ENCODE results near the gene ACSM6.
"Not testable (repeated sequence)": the region's sequence is repeated elsewhere in the genome, so short reads cannot be mapped to it uniquely, and the experiment has no call there.

Gene ACSM6, protein sequence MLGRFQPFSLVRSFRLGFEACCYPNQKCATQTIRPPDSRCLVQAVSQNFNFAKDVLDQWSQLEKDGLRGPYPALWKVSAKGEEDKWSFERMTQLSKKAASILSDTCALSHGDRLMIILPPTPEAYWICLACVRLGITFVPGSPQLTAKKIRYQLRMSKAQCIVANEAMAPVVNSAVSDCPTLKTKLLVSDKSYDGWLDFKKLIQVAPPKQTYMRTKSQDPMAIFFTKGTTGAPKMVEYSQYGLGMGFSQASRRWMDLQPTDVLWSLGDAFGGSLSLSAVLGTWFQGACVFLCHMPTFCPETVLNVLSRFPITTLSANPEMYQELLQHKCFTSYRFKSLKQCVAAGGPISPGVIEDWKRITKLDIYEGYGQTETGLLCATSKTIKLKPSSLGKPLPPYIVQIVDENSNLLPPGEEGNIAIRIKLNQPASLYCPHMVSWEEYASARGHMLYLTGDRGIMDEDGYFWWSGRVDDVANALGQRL

GRCh38 chr10:95193944-95194343 lies at the start of gene ACSM6:
Gene ACSM6, plus strand, starts transcription at chr10:95194238. Its CDS starts 248 bp downstream, at chr10:95194486.
- no peak for DNase-seq (ENCODE audit: low read depth in 2 of 2)

- DNase-seq (ENCODE audit: low read depth in 2 of 2), result no peak
Measured at GRCh38 chr10:95168694-95169093, 25.3 kb upstream of the ACSM6 start.

GRCh38 chr10:95169522-95169921 lies 24.5 kb upstream of the ACSM6 start:
- DNase-seq (ENCODE audit: low read depth in 2 of 2), result no peak

- no peak for DNase-seq (ENCODE audit: low read depth in 2 of 2)
Measured at GRCh38 chr10:95170790-95171189, 23.2 kb upstream of the ACSM6 start.

- no peak for DNase-seq (ENCODE audit: low read depth in 2 of 2)
Measured at GRCh38 chr10:95171336-95171735, 22.7 kb upstream of the ACSM6 start.

DNA sequence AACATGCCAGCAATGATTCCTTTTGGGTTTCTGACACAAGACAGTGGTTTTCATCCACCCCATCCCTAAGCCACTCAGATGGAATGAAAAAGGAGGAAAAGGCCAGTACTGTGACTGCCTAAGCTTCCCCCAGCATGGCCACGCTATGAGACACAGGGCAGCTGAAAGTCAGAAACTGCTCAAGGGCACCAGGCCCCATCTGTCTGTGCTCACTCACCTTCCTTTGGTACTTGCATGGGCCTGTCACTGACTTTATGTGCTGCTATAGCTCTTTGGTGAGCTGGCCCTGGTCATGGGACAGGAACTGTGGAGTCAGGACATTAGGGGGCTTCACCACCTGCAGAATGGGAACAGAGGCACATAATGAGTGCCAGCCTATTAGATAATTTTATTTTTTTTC lies 21.2 kb upstream of the ACSM6 start:
- no peak for DNase-seq (ENCODE audit: low read depth in 2 of 2)

- DNase-seq (ENCODE audit: low read depth in 2 of 2), result no peak
Measured at GRCh38 chr10:95176101-95176500, 17.9 kb upstream of the ACSM6 start.

DNA sequence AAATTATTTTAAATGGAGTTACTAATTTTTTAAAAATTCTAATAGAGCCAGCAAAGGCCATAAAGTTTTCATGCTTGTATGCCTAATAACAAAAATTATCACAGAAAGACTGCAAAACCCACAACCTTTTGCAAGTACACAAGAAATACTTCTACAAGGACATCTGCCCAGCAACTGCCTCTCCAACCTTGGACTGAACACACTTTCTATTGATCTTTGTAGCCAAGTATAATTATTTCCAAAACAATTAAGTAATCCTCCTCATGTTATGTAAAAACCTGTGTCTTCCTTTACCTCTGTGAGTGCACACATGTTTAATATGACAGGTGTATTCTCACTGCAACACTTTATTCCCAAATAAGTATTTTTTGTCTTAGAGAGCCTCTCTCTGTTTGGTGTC lies 16.6 kb upstream of the ACSM6 start:
- DNase-seq (ENCODE audit: low read depth in 2 of 2), result no peak

GRCh38 chr10:95178266-95178665 lies 15.8 kb upstream of the ACSM6 start:
- no peak for DNase-seq (ENCODE audit: low read depth in 2 of 2)

GRCh38 chr10:95178797-95179196 lies 15.2 kb upstream of the ACSM6 start:
- DNase-seq (ENCODE audit: low read depth in 2 of 2), result no peak

GRCh38 chr10:95181726-95182125 lies 12.3 kb upstream of the ACSM6 start:
- no peak for DNase-seq (ENCODE audit: low read depth in 2 of 2)

DNA sequence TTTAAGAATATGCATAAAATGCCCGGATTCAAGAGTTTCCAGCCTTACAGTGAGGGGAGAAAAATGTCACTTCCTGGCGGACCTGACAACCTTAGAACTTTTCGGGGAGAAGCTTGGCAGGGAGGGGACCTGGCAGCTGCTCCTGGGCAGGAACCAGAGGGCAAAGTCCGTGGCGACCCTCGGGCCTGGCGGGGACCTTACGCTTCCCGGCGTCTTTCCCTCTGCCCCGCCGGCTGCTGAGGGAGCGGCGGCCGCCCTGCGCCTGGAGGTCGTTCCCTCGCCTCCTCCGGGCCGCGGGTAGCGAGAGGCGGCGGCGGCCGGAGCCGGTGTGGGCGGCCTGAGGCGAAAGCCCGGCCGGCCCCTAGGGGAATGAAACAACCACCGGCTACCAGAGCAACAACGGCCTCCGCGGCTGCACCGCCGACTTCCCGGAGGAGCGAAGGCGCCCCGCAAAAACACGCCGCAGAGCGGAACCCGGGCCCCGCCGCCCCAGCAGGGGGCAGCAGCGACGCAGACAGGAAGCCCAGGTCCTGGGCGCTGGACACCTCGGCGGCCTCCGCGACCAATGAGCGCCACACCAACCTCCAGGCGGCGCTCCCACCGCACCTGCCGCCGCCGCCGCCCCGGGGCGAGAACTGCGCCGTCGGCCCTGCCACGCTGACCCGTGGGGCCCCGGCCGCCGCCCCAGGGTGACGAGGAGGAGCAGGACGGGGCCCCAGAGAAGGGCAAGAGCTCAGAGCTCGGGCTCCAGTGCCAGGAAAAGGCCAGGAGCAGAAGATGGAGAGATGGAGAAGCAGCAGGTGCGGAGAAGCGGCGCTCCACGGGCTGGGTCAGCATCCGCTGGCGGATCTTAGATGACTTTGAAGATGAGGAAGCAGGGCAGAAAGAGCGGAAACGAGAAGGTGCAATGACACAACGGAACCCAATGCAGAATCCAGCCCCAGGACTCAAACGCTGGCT lies 10.5 kb upstream of the ACSM6 start:
- peak; percentile 48 to 70 for DNase-seq (ENCODE audit: low read depth in 2 of 2)

GRCh38 chr10:95187617-95188016 lies 6.4 kb upstream of the ACSM6 start:
- no peak for DNase-seq (ENCODE audit: low read depth in 2 of 2)

DNA sequence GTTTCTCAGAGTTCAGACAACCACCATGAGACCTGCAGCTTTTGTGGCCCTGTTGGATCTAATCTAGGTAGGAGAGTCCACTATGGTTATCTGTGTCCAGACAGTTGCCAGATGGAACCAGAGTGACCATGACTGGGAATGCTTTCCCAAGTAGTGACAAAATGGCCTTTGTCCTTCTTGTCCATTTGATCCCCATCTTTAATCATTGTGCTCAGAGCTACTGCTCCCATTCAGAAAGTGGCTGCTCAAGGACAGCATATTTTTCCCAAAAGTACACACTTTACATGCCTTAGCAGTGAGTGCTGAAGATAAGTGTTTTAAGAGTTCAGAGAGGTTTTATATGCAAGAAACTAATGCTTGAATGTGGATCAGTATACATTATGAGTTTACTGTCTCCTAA lies 5.4 kb upstream of the ACSM6 start:
- DNase-seq (ENCODE audit: low read depth in 2 of 2), result no peak

DNA sequence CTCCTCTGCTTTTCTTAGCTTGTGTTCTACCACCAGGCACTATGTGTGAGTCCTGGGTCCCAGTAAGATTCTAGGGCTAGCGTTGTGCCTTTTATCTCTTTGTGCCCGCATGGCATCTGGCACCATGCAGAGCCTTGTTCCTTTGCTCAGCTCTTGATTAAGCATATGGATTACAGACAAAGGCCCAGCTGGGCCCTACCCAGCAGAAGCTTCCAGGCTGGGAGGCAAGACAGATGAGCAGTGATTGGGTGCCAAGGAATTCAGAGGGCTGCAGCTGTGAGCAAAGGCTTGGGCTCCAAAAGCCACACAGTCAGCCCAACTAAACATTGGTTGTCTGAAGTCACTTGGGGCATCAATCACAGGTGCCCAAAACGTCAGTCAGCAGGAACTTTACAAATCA lies 2.0 kb downstream of the ACSM6 start:
- DNase-seq (ENCODE audit: low read depth in 2 of 2), result no peak

DNA sequence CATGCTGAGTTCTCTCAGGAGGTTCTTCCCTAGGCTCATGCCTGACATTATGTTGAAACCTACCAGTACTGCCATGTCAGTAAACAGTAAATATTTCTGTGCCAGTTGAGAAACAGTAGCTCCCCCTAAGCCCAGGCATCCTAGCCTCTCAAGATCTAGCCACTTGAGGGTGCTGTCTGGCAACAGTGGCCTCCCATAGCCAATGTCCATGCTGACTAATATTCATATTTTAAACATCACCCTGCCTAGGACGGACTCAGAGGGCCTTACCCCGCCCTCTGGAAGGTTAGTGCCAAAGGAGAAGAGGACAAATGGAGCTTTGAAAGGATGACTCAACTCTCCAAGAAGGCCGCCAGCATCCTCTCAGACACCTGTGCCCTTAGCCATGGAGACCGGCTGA lies 7.7 kb downstream of the ACSM6 start:
- DNase-seq (ENCODE audit: low read depth in 2 of 2), result no peak

GRCh38 chr10:95202865-95203264 lies 8.8 kb downstream of the ACSM6 start:
- not testable (repeated sequence) for DNase-seq (ENCODE audit: low read depth in 2 of 2)

DNA sequence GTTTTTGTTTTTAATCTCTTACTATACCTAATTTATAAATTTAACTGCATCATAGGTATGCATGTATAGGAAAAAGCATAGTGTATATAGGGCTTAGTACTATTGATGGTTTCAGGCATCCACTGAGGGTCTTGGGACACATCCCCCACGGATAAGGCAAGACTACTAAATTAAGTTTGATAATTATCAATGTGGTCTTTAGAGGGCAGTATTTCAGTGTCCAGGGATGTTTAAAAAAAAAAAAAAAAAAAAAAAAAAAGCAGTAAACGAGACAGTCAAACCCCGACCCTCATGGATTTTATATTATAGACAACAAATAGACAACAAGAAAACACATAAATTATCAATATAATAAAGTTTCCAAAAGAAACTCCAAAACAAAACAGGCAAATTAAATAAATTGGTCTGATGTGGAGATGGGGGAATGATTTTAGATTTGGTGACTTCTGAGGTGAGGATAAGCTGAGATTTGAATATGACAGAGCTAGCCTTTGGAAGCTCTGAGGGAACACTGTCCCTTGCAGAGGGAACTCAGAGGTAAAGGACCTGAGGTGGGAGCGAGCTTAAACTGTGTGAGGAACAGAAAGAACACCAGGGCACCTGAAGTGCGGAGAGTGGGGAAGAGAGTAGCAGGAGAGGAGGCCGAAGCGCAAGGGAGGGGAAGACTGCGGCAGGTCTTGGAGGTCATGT lies 14.8 kb downstream of the ACSM6 start:
- no peak for DNase-seq (ENCODE audit: low read depth in 2 of 2)

- no peak for DNase-seq (ENCODE audit: low read depth in 2 of 2)
Measured at GRCh38 chr10:95209509-95210127, 15.6 kb downstream of the ACSM6 start.

DNA sequence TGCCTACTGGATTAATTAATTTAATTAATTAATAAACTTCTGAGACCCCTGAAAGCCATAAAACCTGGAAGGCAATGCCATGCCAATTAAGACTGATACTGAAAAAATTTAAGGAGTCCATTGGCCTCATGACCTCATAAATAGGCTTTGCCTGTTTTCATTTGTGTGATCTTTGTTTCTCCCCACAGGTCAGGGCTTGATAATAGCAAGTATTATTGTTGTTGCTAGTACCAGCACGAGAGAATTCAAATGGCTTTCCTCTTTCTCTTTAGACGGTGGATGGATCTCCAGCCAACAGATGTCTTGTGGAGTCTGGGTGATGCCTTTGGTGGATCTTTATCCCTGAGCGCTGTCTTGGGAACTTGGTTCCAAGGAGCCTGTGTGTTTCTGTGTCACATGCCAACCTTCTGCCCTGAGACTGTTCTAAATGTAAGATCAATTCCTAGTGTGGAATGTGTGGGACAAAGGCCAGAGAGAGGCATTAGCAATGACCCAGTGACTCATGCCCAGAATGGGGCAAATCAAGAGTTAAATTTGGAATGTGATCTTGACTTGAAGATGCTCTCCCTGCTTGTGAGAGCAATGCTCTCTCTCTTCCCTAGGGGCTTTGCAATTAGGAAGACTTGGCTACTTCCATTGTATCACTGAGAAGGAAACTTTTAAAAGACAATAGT lies 17.7 kb downstream of the ACSM6 start:
- DNase-seq (ENCODE audit: low read depth in 2 of 2), result no peak

DNA sequence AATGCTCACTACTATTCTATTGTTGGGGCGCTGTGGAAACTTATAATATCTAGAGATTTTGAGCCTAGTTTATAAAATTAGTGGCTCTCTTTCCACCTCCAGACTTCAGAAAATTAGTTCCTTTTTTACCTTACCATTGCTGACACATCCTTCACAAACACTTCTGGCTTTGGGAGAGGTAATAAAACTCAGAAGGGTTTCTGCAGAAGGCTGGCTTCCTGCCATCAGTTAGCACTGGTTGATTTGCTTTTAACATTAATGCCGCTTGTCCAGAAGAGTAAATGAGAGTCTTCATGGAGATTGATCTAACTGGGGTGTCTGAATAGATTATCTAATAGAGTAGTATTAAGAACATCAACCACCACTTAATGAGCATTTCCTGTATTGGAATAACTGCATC lies 20.3 kb downstream of the ACSM6 start:
- no peak for DNase-seq (ENCODE audit: low read depth in 2 of 2)
